ENCODE data around the gene SOST. TPM values are rescaled to one million over a fixed set of nuclear protein-coding genes. Genes with fewer than 3 reads are reported as not detected.

SOST gene
- total RNA-seq, 1 donor from 2014 or later, result not detected

GRCh38 chr17:43733956-43734355 lies 24.6 kb downstream of the SOST start:
- peak overlapping the region; percentile 49 for H3K4me2 ChIP-seq (ENCODE audit: low read length)
- Mint-ChIP-seq H3K4me1 (ENCODE audit: low read depth, unreplicated experiment) (peaks cover 22% of the 10 kb centered on the region), H3K9me3 (ENCODE audit: unreplicated experiment) (peaks cover 2% of the 10 kb centered on the region), H3K27me3 (ENCODE audit: low read depth, unreplicated experiment) (no peaks in the 10 kb centered on the region), H3K36me3 (ENCODE audit: low read depth, unreplicated experiment) (no peaks in the 10 kb centered on the region), H3K27ac (ENCODE audit: unreplicated experiment) (no peak overlapping the region), H3K4me3 (ENCODE audit: unreplicated experiment) (no peak overlapping the region)
- H3K4me3 ChIP-seq (ENCODE audit: insufficient read depth, low read depth, low read length), result no peak overlapping the region
- H3K79me2 ChIP-seq (ENCODE audit: insufficient read depth, low read length), result no peaks in the 10 kb centered on the region
- H3K27me3 ChIP-seq (ENCODE audit: insufficient read depth, low read length), result no peaks in the 10 kb centered on the region
- TF ChIP-seq EZH2 (IDR thresholded peaks at IDR 0.05; ENCODE audit: insufficient read depth, low read length), result no peak
- TF ChIP-seq CTCF (IDR thresholded peaks at IDR 0.05; ENCODE audit: insufficient read depth, low read depth, low read length), result no peak
- no peak overlapping the region for H2AFZ ChIP-seq (ENCODE audit: low read depth, low read length)
- no peaks in the 10 kb centered on the region for H3K36me3 ChIP-seq (ENCODE audit: insufficient read depth, low read length)
- H4K20me1 ChIP-seq (ENCODE audit: insufficient read depth, low read length), result no peaks in the 10 kb centered on the region
- no peak for DNase-seq (ENCODE audit: low read depth)
- no peak for FAIRE-seq
- peak overlapping the region; percentile 24 for H3K27ac ChIP-seq (ENCODE audit: low read depth, low read length)
- no peaks in the 10 kb centered on the region for H3K9me3 ChIP-seq (ENCODE audit: insufficient read depth, low read depth, low read length)
- peaks cover 26% of the 10 kb centered on the region for H3K4me1 ChIP-seq (ENCODE audit: insufficient read depth, low read length)
- peak overlapping the region; percentile 21 for H3K9ac ChIP-seq (ENCODE audit: low read length)

- Histone ChIP-seq H3K27ac (ENCODE audit: low read depth, low read length) (peak overlapping the region; percentile 49), H3K9me3 (ENCODE audit: insufficient read depth, low read depth, low read length) (no peaks in the 10 kb centered on the region), H3K9ac (ENCODE audit: low read length) (no peak overlapping the region), H4K20me1 (ENCODE audit: insufficient read depth, low read length) (no peaks in the 10 kb centered on the region), H3K4me2 (ENCODE audit: low read length) (peak overlapping the region; percentile 54), H3K36me3 (ENCODE audit: insufficient read depth, low read length) (no peaks in the 10 kb centered on the region), H2AFZ (ENCODE audit: low read depth, low read length) (no peak overlapping the region), H3K4me1 (ENCODE audit: insufficient read depth, low read length) (peaks cover 26% of the 10 kb centered on the region), H3K79me2 (ENCODE audit: insufficient read depth, low read length) (no peaks in the 10 kb centered on the region), H3K27me3 (ENCODE audit: insufficient read depth, low read length) (no peaks in the 10 kb centered on the region), H3K4me3 (ENCODE audit: insufficient read depth, low read depth, low read length) (no peak overlapping the region)
- Mint-ChIP-seq H3K27me3 (ENCODE audit: low read depth, unreplicated experiment) (no peaks in the 10 kb centered on the region), H3K9me3 (ENCODE audit: unreplicated experiment) (peaks cover 2% of the 10 kb centered on the region), H3K4me3 (ENCODE audit: unreplicated experiment) (peak overlapping the region; percentile 4), H3K4me1 (ENCODE audit: low read depth, unreplicated experiment) (peaks cover 22% of the 10 kb centered on the region), H3K36me3 (ENCODE audit: low read depth, unreplicated experiment) (no peaks in the 10 kb centered on the region), H3K27ac (ENCODE audit: unreplicated experiment) (peak overlapping the region; percentile 36)
- DNase-seq (ENCODE audit: low read depth) (peak; percentile 91), FAIRE-seq (peak; percentile 95)
- no peak for TF ChIP-seq CTCF (IDR thresholded peaks at IDR 0.05; ENCODE audit: insufficient read depth, low read depth, low read length)
These were observed 25.6 kb downstream of the SOST start for GRCh38 chr17:43732958-43733357.

GRCh38 chr17:43728081-43728480 lies 30.5 kb downstream of the SOST start:
- no peaks in the 10 kb centered on the region for H3K36me3 Mint-ChIP-seq (ENCODE audit: low read depth, unreplicated experiment)
- TF ChIP-seq EZH2 (IDR thresholded peaks at IDR 0.05; ENCODE audit: insufficient read depth, low read length) (no peak), CTCF (IDR thresholded peaks at IDR 0.05; ENCODE audit: insufficient read depth, low read depth, low read length) (no peak)
- H3K9ac ChIP-seq (ENCODE audit: low read length), result no peak overlapping the region
- peaks cover 2% of the 10 kb centered on the region for H3K9me3 Mint-ChIP-seq (ENCODE audit: unreplicated experiment)
- no peak overlapping the region for H3K4me2 ChIP-seq (ENCODE audit: low read length)
- peaks cover 10% of the 10 kb centered on the region for H3K4me1 ChIP-seq (ENCODE audit: insufficient read depth, low read length)
- H4K20me1 ChIP-seq (ENCODE audit: insufficient read depth, low read length), result no peaks in the 10 kb centered on the region
- H3K4me3 Mint-ChIP-seq (ENCODE audit: unreplicated experiment), result no peak overlapping the region
- DNase-seq (ENCODE audit: low read depth) (no peak), FAIRE-seq (no peak)
- H3K4me1 Mint-ChIP-seq (ENCODE audit: low read depth, unreplicated experiment), result peaks cover 19% of the 10 kb centered on the region
- no peaks in the 10 kb centered on the region for H3K9me3 ChIP-seq (ENCODE audit: insufficient read depth, low read depth, low read length)
- no peaks in the 10 kb centered on the region for H3K79me2 ChIP-seq (ENCODE audit: insufficient read depth, low read length)
- no peaks in the 10 kb centered on the region for H3K27me3 Mint-ChIP-seq (ENCODE audit: low read depth, unreplicated experiment)
- H3K27ac ChIP-seq (ENCODE audit: low read depth, low read length), result no peak overlapping the region
- no peak overlapping the region for H3K4me3 ChIP-seq (ENCODE audit: insufficient read depth, low read depth, low read length)
- H3K36me3 ChIP-seq (ENCODE audit: insufficient read depth, low read length), result no peaks in the 10 kb centered on the region
- no peak overlapping the region for H2AFZ ChIP-seq (ENCODE audit: low read depth, low read length)
- no peaks in the 10 kb centered on the region for H3K27me3 ChIP-seq (ENCODE audit: insufficient read depth, low read length)
- H3K27ac Mint-ChIP-seq (ENCODE audit: unreplicated experiment), result no peak overlapping the region
